ENCODE results near the gene LRCH4.

LRCH4 gene

GRCh38 chr7:100584683-100585510 lies 1.0 kb downstream of the LRCH4 start:
- peak overlapping the region; percentile 100 for H3K27ac ChIP-seq
- no peak for TF ChIP-seq CTCF (IDR thresholded peaks at IDR 0.05)
- no peak for TF ChIP-seq ZFX (IDR thresholded peaks at IDR 0.05; ENCODE audit: borderline replicate concordance)

DNA sequence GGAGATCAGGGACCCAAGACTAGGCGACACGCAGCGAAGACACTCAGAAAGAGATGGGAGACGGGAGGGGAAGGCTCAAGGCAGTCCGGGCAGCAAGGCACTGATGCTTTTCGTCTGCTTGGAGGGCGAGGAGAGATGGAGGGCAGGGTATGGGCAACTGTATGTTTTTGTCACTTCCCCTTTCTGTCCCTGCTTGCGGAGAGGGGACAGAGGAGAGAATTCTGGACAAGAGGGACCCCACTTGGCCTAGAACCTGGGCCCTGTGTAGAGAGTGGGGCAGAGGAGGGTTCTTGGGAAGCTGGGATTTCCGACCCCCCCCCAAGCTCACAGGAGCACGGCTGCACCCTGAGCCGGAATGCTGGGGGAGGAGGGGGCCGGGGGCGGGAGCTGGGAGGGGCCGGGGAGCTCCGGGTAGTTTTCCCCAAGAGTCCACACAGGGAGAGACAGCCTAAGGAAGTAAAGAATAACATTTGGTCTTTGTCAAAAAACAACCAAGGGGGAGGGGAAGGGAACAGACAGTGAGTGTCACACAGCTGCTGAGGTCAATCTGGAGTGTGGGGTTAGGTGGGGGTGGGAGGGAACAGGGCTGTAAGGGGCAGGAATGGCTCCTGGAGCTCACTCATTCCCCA lies 1.8 kb downstream of the LRCH4 start:
- TF ChIP-seq CTCF (IDR thresholded peaks at IDR 0.05), result no peak
- H3K27ac ChIP-seq, result peak overlapping the region; percentile 100

DNA sequence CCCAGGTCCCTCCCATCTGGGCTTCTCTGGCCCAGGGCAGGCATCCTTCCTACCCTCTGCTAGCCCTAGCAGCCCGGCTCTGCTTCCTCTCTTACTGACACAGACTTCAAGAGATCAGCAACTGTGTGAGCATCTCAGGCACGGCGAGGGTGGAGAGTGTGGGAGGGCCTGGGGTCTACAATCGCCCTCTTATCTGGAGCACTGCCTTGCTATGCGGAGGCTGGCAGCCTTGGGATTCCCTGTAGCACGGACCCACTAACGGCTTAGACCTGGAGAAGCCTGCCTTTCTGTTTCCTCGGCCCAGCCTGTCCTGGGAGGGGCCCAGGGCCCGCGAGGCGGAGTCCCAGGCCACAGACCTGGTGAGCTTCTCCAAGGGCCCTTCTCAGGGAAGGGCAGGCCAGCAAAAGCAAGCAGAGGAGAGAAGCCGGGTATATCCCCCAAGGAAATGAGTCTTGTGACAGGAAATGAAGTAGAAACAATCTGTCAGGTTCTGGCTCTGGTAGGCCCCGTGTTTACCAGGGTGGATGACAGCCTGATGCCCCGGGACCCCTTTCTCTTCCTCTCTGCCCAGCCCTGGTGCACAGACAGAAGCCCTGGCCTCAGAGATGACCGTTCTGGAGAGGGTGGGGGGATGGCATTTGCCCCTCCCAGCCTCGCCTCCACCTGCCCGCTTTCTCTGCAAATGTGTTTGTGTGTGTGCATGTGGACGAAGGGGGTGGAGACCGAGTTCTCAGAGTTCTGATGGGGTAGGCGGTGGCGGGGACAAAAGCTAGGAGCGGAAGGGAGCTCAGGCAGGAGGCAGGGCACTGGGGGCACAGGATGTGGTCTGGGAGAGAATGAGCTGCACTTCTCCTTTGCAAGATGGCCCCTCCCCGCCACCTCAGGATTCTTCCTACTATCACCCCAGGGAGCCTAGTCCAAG lies 2.5 kb downstream of the LRCH4 start:
- H3K27ac ChIP-seq, result peak overlapping the region; percentile 100
- no peak for TF ChIP-seq ZFX (IDR thresholded peaks at IDR 0.05; ENCODE audit: borderline replicate concordance)
- TF ChIP-seq CTCF (IDR thresholded peaks at IDR 0.05), result no peak

DNA sequence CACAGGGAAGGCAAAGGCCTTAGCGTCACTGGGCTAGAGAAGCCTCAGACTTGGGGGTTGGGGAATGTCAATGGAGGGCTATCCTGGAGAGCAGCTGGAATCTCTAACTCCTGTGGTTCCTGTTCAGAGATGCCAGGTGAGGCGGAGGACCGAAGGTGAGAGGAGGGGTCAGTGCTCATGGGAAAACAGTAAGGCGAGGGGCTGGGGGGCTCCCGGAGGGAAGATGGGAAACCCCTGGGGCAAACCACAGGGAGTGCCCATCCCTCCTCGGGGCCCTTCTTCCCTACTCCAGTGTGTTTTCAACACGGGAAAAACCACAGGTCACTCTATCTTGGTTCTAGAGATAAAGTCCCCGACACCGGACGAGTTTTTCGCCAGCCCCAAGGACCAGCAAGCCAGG lies 3.3 kb downstream of the LRCH4 start:
- H3K27ac ChIP-seq, result peak overlapping the region; percentile 100
- TF ChIP-seq ZFX (IDR thresholded peaks at IDR 0.05; ENCODE audit: borderline replicate concordance), result no peak
- TF ChIP-seq CTCF (IDR thresholded peaks at IDR 0.05), result no peak

DNA sequence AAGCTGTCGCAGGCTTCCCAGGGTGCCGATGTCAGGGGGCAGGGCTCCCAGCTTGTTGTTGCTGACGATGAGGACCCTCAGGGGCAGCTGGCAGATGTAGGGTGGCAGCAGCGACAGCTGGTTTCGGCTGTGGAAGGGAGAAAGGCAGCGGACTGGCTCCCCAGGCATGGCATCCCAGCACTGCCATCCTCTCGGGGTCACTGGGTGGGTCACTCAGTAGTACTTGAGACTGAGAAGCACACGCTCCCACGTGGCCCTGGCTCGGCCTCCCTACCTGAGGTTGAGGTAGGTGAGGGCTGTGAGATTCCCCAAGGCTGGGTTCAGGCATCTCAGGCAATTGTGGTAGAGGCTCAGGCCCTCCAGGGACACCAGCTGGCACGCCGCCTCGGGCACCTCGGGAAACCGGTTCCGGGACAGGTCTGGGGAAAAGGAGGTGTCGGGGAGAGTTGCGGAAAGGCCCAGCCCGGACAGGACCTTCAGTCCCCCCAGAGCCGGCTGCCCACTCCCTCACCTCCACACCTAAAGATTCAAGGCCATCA lies 3.8 kb downstream of the LRCH4 start:
- no peak for TF ChIP-seq CTCF (IDR thresholded peaks at IDR 0.05)
- no peak for TF ChIP-seq ZFX (IDR thresholded peaks at IDR 0.05; ENCODE audit: borderline replicate concordance)
- peak overlapping the region; percentile 100 for H3K27ac ChIP-seq

DNA sequence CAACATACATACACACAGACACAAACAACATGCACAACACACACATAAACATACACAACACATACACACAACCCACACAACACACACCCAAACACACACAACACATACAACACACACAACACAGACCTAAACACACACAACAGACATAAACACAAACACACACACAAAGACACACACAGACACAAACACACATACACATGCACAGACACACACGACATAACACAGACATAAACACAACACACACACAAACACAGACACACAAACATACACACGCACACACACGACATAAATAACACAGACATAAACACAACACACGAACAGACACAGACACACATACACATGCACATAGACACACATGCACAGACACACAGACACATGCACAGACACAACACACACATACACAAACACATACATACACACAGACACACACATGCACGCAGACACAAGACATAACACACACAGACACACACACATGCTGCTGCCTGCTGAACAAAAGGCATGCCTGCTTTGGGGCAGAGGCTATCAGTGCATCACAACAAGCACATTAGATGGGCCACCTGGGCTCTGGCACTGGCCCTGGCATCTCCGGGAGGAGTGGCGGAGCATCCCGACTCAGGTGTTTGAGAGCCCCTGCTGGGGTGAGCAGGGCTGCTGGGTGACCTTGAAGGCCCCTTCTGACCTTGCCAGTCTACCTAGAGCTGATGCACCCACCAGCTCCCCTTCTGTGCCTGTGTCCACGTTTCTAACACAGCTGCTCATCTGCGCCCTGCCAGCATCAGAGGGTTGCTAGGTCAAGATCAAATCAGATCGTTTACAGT lies 5.3 kb downstream of the LRCH4 start:
- no peak for TF ChIP-seq ZFX (IDR thresholded peaks at IDR 0.05; ENCODE audit: borderline replicate concordance)
- TF ChIP-seq CTCF (IDR thresholded peaks at IDR 0.05), result no peak
- peak overlapping the region; percentile 23; the same call in 1 of the 2 replicates for H3K27ac ChIP-seq
